RCC 7860 (cell line): ENCODE data around the gene TSC22D3.

Experiments
- DNase-seq: peaks from one replicate; pipeline ENCODE4 v3.0.0-alpha.2; 2015; ENCODE audit warnings: low spot score
- FAIRE-seq: peaks from 2 replicates; lab custom pipeline; 2012; peaks lifted over from hg19 to GRCh38; lab: Jason Lieb, UNC

TSC22D3 gene

DNA sequence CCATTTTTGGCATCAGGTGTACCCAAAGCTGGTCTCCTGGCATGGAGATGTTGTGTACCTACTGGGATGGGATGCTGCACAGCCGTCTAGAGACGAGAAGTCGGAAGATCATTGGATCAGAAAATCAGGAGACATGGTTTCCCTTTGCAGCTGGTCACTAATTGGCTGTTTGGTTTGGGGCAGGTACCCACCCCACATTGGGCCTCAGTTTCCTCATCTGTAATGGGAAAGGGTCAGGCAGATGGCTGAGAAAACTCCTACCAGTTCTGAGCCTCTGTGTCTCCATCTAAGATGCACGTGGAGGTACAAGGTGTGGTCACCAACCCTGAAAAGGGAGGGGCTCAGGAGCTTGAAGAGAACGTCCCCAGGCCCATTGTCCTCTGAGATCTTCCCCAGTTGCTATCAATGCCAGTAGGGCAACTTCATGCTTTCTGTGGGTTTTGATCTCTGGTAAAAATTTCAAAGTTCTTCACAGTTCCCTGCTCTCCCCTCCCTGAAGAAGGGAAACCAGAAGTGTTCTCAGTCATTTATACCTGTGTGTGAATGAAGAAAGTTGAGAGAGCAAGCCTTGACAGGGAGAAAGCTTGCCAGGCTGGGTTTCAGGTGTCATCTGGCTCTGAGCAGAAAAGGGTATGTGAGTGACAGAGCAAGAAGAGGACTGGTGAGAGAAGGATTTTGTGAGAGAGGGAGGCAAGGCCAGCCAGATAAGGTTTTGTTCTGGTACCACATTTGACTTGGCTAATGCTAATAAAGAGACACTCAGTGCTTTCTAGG lies 15.1 kb downstream of the TSC22D3 start:
- DNase-seq (no peak), FAIRE-seq (no peak)

GRCh38 chrX:107758231-107758766 lies 17.3 kb downstream of the TSC22D3 start:
- DNase-seq (no peak), FAIRE-seq (no peak)

GRCh38 chrX:107755721-107756120 lies 19.9 kb downstream of the TSC22D3 start:
- DNase-seq: no peak
- FAIRE-seq: no peak

GRCh38 chrX:107753187-107753586 lies 22.4 kb downstream of the TSC22D3 start:
- FAIRE-seq: no peak
- DNase-seq: no peak

GRCh38 chrX:107752714-107753113 lies 22.9 kb downstream of the TSC22D3 start:
- FAIRE-seq (no peak), DNase-seq (no peak)

- DNase-seq (no peak), FAIRE-seq (no peak)
Observed at GRCh38 chrX:107752043-107752442, 23.5 kb downstream of the TSC22D3 start.

DNA sequence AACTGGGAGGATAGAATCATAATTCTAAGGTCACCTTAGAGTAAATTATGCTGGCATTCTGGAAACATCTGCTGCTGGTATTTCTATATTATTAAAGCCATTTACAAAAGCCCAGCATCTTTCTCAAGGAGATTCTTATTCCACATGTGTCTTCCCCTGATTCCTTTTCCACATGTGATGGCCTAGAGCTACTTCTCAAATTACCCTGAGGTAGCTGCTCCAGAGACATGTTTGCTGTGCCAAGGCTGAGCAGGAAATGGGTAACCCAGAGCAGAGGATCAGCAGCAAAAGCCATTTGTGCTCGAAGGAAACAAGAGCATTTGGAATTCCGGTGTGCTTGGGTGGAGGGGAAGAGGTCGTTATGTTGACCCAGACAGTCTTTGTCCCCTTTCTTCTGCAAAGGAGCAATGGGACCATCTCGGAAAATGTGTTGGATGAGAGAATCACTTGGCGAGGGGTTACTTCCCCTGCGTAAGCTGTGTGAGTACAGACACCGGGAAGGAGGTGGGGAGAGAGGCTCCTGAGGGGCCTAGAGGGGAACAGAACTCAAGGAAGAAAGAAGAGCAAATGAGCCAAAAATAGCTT lies 24.6 kb downstream of the TSC22D3 start:
- DNase-seq: no peak
- no peak for FAIRE-seq

DNA sequence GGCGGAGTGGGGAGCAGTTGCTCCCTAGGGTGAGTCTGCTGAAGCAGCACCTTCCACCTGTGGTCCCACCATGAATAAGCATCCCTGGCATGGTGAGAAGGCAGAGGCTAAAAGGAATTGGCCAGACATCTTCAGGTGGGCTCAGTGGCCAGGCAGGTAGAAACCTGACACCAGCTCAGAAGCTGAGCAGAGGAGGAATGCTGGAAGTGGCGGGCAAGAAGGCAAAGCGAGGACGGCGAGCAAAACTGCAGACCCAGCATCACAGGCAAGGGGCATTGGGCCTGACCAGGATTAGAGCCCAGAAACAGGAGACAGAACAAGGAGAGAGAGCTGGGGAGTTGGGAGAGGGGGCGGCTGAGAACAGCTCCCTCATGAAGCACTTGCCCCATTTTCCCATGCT lies 25.3 kb downstream of the TSC22D3 start:
- FAIRE-seq (no peak), DNase-seq (no peak)

DNA sequence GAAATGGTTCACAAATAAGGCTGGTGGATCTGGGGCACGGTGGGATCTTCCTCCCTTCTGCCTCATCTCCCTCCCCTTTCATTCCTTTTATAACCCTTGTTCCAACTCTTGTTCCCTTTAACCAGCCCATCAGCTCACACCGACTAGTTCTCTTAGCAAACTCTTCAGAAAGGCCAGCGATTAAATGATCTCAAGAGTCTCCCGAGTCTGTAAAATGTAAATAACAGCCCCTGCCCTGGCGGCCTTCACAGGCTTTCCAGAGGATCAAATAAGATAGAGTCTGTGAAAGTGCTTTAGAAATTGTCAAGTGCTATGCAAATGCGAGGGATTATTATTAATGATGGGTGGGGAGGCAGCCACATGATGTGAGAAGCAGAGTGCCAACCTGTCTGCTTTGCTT lies 27.1 kb downstream of the TSC22D3 start:
- FAIRE-seq (no peak), DNase-seq (no peak)

- no peak for FAIRE-seq
Observed at GRCh38 chrX:107747596-107748161, 27.9 kb downstream of the TSC22D3 start.

GRCh38 chrX:107744868-107745267 lies 30.7 kb downstream of the TSC22D3 start:
- FAIRE-seq (no peak), DNase-seq (no peak)

More at GRCh38 chrX:107747596-107748161, 27.9 kb downstream of the TSC22D3 start:
- peak; percentile 5 for DNase-seq

DNA sequence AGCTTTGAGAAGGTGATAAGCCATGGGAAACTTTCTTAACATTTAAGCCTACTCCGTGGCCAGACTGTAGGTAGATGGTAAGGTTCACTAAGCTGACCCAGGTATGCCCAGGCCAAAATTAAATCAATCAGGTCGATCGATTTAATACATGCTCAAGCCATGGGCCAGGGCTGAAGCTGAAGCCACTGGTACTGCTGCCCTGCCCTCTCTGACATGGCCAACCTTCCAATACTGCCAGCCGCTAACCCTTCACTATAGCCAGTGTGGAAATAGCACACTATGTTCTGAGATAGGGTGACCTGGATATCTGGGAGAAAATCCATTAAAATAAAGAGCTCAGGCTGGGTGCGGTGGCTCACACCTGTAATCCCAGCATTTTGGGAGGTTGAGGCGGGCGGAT lies 31.6 kb downstream of the TSC22D3 start:
- FAIRE-seq (no peak), DNase-seq (no peak)

DNA sequence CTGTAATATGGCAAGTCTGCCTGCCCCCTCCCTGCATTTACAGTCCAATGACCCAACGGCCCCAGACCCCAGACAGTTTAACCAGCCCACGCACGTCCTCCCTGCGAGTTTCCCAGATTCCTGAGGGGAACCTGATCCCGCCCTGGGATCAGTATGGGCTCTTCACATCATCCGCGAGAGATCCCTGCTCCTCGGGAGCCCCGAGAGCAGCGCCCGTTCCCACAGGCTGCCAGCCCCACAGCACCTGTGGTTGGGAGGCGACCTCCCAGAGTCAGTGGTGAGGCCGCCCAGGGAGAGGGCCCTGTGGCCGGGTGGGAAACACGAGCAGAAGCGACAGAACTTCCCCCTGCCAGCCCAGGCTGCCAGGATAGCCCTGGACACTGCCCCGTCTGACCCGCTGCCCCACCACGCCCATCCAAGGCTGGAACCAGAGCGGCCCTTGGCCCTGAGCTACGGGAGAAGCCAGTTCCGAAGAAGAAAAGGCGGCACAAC lies 32.8 kb downstream of the TSC22D3 start:
- DNase-seq (no peak), FAIRE-seq (no peak)

GRCh38 chrX:107741404-107741790 lies 34.2 kb downstream of the TSC22D3 start:
- no peak for DNase-seq
- FAIRE-seq: no peak

DNA sequence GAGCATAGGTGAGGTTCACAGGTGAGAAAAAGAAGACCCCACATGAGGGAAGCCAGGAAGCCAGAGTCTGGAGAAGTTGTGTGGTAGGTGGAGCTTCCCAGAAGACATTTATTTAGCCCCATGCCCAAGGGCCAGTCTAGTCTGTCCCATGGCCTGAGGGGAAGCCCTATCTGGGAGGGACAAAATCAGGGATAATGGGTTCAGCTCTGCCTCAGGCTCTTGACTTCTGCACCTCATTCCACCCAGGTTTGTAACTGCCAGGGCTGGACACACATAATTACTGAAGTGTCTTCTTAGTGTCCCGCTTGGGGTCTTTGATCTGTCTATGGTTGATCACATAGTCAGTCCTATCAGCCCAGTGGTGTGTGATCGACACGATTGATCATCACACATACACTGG lies 36.0 kb downstream of the TSC22D3 start:
- no peak for FAIRE-seq
- no peak for DNase-seq

DNA sequence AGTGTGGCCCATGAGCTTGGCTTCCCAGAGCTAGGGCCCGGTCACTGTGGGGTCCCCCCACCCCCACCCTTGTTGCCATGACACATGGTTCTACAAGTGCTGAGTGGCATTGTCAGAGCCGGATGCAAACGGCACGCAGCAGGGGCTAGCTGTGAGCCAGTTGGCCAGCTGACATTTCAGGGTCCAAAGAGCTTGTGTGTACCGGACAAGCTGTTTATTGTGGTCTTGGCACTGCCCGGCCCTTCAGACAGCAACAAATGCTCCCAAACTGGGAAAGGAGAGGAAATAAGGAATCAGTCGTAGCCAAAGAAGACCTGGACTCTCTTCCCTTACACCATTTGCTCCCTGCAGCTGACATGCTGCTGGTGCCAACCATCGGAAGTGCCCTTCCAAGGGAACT lies 36.8 kb downstream of the TSC22D3 start:
- no peak for DNase-seq
- FAIRE-seq: no peak

- no peak for FAIRE-seq
- DNase-seq: no peak
Observed at GRCh38 chrX:107738272-107738671, 37.3 kb downstream of the TSC22D3 start.

DNA sequence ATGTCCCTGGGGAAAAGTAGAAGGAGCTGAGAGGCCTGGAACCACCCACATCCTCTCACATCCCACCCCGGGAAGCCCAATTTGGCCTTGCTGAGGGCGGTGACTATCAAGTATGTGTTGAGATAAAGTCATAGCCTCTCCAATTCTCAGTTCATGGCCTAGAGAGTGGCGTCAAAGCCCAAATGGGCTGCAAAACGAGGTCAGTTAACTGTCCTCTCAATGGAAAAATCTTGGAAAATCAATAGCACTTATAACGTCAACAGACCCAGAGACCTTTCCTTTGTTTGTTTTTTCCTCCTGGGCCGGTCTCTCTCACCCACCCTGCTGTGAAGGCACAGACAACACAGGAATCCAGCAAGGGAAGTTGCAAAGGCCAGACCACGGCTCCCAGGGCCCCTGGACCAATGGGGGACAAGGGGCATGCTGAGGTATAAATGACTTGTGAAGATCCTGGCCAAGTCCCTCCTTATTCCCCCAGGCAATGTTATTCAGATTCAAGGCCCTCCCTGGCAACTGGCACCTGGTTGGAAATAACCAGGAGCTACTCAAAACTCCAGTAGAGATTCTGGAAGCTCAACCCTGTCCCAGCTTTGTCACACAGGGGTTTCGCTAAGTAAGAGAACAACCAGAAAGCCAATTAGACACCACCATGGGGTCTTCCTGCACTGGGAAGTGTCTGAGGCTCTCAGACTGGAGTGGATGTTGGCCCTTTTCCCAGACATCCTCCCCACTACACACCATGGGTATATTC lies 38.6 kb downstream of the TSC22D3 start:
- DNase-seq (no peak), FAIRE-seq (no peak)

GRCh38 chrX:107734646-107735045 lies 40.9 kb downstream of the TSC22D3 start:
- DNase-seq: no peak
- FAIRE-seq: no peak

- no peak for FAIRE-seq
- no peak for DNase-seq
Observed at GRCh38 chrX:107733686-107734085, 41.9 kb downstream of the TSC22D3 start.

- FAIRE-seq (peak; percentile 97), DNase-seq (peak; percentile 90)
Observed at GRCh38 chrX:107731831-107732502, 43.6 kb downstream of the TSC22D3 start.
